Smooth muscle cell of the brain vasculature (primary cell): ENCODE measurements around the gene CYP21A2.
"Not testable (repeated sequence)": the region's sequence is repeated elsewhere in the genome, so short reads cannot be mapped to it uniquely, and the experiment has no call there.

ENCODE experiments used
- DNase-seq: peaks from one replicate; pipeline ENCODE4 v3.0.0-alpha.2; 2012; ENCODE audit warnings: low read depth, low spot score

CYP21A2 gene

DNA sequence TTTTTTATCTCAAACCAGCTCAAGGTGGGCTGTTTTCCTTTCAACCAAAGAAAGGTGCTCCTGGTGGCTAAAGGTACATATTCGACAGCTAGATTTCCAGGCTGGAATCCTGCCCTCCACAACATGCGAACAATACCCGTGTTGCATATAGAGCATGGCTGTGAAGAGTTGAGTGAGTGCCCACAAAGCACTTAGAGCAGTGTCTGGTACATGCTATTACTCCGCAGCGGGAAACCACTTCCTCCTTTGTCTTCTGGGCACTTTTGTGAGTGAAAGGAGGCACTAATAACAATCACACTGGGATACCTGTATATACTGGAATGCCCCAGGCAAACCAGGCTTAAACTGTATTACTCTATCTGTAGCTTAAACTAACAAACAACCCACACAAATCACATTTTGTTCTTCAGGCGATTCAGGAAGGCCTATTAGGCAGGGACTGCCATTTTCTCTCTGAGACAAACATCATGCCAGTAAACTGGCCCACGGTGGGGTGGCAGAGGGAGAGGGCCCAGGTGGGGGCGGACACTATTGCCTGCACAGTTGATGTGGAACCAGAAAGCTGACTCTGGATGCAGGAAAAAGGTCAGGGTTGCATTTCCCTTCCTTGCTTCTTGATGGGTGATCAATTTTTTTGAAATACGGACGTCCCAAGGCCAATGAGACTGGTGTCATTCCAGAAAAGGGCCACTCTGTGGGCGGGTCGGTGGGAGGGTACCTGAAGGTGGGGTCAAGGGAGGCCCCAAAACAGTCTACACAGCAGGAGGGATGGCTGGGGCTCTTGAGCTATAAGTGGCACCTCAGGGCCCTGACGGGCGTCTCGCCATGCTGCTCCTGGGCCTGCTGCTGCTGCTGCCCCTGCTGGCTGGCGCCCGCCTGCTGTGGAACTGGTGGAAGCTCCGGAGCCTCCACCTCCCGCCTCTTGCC lies at the start of gene CYP21A2:
TSS of gene CYP21A2 (plus strand) at position 818 of the 927 bp plus-strand sequence. CDS start at position 826, 8 bp downstream.
- not testable (repeated sequence) for DNase-seq

DNA sequence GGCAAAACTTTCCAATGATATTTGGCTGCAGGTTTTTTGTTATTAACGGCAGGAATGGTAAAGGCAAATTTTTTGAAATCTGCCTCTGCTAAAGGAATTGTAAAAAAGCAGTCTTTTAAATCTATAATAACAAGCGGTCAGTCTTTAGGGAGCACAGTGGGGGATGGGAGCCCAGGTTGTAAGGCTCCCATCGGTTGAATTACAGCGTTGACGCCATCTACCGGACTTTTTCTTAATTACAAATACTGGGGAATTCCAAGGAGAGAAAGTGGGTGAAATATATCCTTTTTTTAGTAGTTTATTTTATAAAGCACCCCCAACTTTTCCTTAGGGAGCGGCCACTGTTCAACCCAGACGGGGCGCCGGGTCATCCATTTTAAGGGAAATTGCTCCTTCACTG lies 48.9 kb upstream of the CYP21A2 start:
- not testable (repeated sequence) for DNase-seq

DNA sequence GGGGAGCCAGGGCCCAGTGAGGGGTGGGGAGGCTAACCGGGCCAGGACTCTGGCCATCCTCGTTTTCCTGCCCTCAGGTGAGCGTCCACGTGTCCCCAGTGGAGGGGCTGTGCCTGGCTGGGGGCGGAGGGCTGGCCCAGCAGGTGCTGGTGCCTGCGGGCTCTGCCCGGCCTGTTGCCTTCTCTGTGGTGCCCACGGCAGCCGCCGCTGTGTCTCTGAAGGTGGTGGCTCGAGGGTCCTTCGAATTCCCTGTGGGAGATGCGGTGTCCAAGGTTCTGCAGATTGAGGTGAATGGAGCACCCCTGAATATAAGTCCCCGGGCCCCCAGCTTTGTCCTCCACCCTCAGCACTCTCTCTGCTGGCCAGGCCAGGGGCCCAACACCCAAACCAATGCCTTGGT lies 43.8 kb upstream of the CYP21A2 start:
- not testable (repeated sequence) for DNase-seq

DNA sequence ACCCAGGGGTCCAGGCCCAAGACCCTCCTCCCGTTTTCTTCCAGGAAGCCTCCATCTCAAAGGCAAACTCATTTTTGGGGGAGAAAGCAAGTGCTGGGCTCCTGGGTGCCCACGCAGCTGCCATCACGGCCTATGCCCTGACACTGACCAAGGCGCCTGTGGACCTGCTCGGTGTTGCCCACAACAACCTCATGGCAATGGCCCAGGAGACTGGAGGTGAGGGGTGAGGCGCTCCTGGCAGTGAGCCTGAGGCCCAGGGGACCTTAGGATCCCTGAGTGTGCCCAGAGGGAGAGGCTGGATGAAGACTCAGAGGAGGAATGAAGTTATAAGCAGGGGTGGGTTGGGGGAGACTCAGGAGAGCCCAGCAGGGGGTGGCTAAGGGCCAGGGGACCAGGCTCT lies 41.8 kb upstream of the CYP21A2 start:
- DNase-seq: not testable (repeated sequence)

GRCh38 chr6:32002546-32003268 lies 35.5 kb upstream of the CYP21A2 start:
- DNase-seq: not testable (repeated sequence)

GRCh38 chr6:32003301-32003700 lies 34.9 kb upstream of the CYP21A2 start:
- DNase-seq: not testable (repeated sequence)

DNA sequence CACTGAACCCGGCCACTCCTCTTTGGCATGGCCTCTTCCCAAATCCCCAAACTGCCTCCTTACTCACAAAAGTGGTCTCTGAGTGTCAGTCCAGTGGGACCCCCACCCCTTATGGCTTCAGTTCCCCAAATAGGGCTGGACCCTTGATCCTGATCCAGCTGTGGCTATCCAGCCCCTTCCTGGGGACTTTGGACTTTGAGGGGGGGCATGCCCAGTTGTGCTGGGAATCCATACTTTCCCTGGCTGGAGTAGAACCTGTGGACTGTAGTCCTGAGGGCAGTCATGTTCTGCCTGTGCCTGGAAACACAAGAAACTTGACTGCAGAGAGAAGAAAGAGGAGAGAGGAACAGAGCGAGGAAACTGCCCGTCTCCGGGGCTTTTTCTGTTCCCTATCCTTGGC lies 33.8 kb upstream of the CYP21A2 start:
- DNase-seq: not testable (repeated sequence)

- not testable (repeated sequence) for DNase-seq
Observed at GRCh38 chr6:32004864-32005537, 33.2 kb upstream of the CYP21A2 start.

DNA sequence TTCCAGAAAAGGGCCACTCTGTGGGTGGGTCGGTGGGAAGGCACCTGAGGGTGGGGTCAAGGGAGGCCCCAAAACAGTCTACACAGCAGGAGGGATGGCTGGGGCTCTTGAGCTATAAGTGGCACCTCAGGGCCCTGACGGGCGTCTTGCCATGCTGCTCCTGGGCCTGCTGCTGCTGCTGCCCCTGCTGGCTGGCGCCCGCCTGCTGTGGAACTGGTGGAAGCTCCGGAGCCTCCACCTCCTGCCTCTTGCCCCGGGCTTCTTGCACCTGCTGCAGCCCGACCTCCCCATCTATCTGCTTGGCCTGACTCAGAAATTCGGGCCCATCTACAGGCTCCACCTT lies 32.7 kb upstream of the CYP21A2 start:
- DNase-seq: not testable (repeated sequence)

DNA sequence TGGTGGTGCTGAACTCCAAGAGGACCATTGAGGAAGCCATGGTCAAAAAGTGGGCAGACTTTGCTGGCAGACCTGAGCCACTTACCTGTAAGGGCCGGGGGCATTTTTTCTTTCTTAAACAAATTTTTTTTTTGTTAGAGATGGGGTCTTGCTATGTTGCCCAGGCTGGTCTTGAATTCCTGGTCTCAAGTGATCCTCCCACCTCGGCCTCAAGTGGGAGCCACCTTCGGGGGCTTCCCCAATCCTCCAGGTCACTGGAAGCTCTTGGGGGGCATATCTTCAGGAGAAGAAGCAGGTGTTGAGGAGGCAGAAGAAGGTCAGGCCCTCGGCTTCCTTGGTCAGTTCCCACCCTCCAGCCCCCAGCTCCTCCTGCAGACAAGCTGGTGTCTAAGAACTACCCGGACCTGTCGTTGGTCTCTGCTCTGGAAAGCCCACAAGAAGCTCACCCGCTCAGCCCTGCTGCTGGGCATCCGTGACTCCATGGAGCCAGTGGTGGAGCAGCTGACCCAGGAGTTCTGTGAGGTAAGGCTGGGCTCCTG lies 32.2 kb upstream of the CYP21A2 start:
- DNase-seq: not testable (repeated sequence)

- not testable (repeated sequence) for DNase-seq
Observed at GRCh38 chr6:32007086-32007485, 31.1 kb upstream of the CYP21A2 start.

DNA sequence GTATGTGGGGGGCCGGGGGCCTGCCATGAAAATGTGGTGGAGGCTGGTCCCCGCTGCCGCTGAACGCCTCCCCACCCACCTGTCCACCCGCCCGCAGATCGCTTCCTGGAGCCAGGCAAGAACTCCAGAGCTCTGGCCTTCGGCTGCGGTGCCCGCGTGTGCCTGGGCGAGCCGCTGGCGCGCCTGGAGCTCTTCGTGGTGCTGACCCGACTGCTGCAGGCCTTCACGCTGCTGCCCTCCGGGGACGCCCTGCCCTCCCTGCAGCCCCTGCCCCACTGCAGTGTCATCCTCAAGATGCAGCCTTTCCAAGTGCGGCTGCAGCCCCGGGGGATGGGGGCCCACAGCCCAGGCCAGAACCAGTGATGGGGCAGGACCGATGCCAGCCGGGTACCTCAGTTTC lies 30.2 kb upstream of the CYP21A2 start:
- DNase-seq: not testable (repeated sequence)

DNA sequence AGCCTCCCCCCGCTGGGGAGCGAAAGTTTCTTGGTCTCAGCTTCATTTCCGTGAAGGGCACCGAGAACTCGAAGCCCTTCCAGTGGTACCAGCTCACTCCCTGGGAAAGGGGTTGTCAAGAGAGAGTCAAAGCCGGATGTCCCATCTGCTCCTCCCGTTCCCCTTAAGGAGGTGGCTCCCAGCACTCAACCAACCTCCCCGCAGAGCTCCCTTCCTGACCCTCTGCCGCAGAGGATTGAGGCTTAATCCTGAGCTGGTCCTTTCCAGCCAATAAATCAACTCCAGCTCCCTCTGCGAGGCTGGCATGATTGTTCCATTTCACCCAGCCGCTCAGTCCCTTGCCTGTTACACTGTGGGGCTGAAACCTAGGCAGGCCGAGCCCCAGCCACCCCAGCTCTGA lies 29.6 kb upstream of the CYP21A2 start:
- DNase-seq: not testable (repeated sequence)

- DNase-seq: not testable (repeated sequence)
Observed at GRCh38 chr6:32009537-32009936, 28.7 kb upstream of the CYP21A2 start.

DNA sequence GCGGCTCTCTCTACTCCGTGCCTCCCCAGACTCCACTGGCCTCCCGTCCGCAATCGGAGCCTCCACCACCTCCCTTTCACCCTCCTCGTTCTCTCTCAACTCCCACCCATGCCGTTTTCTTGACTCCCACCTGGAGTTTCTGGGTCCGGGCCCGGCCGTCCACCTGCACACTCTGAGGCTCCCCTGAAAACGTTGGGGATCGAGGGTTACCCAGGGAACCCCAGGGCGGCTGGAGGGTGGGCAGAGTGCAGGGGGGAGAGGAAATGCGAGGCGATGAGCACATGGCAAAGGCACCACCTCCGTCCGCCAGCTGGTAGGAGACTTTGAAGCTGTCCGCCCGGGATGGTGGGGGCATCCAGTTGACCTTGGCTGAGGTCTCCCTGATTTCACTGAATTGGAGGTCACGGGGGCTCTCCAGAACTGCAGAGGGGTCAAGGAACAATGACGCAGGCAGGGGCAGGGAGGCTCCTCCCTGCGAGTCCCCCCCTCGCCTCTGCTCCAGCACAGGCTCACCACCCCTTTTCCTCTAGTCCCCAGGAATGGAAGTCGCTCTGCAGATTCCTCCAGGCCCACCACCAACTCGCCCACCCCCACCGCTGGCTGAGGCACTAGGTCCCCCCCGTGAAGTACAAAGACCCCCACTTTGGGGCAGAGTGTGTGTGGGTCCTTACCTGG lies 27.2 kb upstream of the CYP21A2 start:
- not testable (repeated sequence) for DNase-seq

- not testable (repeated sequence) for DNase-seq
Observed at GRCh38 chr6:32012941-32013617, 25.1 kb upstream of the CYP21A2 start.

DNA sequence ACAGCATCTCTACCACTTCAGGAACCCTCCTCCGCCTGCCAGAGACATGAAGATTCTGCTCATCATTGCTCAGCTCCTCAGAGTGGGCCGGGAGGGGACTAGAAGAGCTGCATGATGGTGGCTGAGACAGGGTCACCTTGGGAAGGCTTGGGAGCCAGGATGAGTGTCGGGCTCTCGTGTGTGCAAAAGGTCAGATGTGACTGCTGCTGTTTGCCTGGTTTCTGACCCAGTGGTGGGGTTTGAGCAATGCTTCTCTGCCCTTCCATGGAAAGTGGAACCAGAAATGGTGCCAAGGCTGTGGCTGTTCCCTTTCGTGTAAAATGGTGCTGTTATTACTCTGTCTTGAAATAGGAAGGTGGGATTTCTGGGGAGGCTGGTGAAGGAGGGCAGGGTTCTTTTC lies 24.5 kb upstream of the CYP21A2 start:
- DNase-seq: not testable (repeated sequence)

DNA sequence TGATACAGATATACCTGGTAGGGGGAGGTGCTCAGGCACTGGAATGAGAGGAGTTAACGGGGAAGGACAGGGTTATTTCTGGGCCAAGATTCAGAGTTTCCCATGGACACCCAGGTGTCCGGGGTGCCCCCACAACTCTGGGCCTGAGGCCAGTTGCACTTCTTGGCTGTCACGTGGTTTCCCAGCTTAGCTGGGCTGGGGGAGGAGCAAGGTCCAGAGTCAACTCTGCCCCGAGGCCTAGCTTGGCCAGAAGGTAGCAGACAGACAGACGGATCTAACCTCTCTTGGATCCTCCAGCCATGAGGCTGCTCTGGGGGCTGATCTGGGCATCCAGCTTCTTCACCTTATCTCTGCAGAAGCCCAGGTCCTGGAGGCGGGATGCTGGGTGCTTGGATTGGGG lies 23.7 kb upstream of the CYP21A2 start, which contains the start of gene C4B:
TSS of gene C4B (plus strand) at position 249 of the 400 bp plus-strand sequence. CDS start at position 300, 51 bp downstream.
- not testable (repeated sequence) for DNase-seq

- not testable (repeated sequence) for DNase-seq
Observed at GRCh38 chr6:32022100-32022499, 16.1 kb upstream of the CYP21A2 start.

GRCh38 chr6:32028631-32029030 lies 9.6 kb upstream of the CYP21A2 start:
- not testable (repeated sequence) for DNase-seq
